HepG2 (cell line): ENCODE data around the gene RPS6KC1. TPM values are rescaled to one million over a fixed set of nuclear protein-coding genes. Genes with fewer than 3 reads are reported as not detected.

ENCODE experiments used
- ATAC-seq: fragments of 200-7000 bp; cut with Tn5 transposase; 3 replicates; pipeline ENCODE4 v1.9.1; 2020; ENCODE audit warnings: mild to moderate bottlenecking, moderate library complexity
- BruUV-seq: library from RNA; stranded (reverse); fragments of 400-500 nt; replicated peaks from 2 replicates; lab custom pipeline; 2021; lab: Mats Ljungman, UMichigan
- CTCF ChIA-PET: fragments of 300-600 bp; formaldehyde crosslinking; extraction: SDS; loops from one replicate; lab custom pipeline; 2021; ENCODE audit warnings: low total read pairs, inconsistent platforms, low intra/inter-chr PET ratio; lab: Yijun Ruan, JAX
- POLR2A ChIA-PET: fragments of 350-600 bp; sonication (Branson Sonifier 250); formaldehyde crosslinking; loops from one replicate; lab custom pipeline; 2020; ENCODE audit warnings: antibody characterized with exemption, inconsistent platforms; lab: Yijun Ruan, JAX
- DNase-seq: peaks from one replicate; pipeline ENCODE4 v3.0.0-alpha.2; 2015; ENCODE audit warnings: low spot score
- FAIRE-seq: peaks from 3 replicates; lab custom pipeline; 2011; peaks lifted over from hg19 to GRCh38; lab: Jason Lieb, UNC
- H2AFZ ChIP-seq: one replicate; pipeline ENCODE4 v1.6.1; 2011; ENCODE audit warnings: low read length, inconsistent platforms
- H3K27ac ChIP-seq: fragments of 300-600 bp; 3 replicates; pipeline ENCODE4 v1.8.0; 2011; ENCODE audit warnings: mixed run types, mild to moderate bottlenecking, mixed read lengths, low read length, inconsistent platforms; ENCODE audit not compliant: insufficient read depth; ENCODE audit errors: extremely low read length
- H3K27me3 ChIP-seq, 2 experiments: fragments of 200-600 bp in 1 of 2; 2 replicates in 1 of 2; 3 replicates in 1 of 2; pipeline versions ENCODE4 v1.6.0 to v1.8.0; 2011; ENCODE audit warnings: low read length in 2 of 2, mild to moderate bottlenecking in 2 of 2, moderate library complexity in 2 of 2, inconsistent platforms in 1 of 2; ENCODE audit not compliant: insufficient read depth in 2 of 2, control insufficient read depth in 1 of 2
- H3K36me3 ChIP-seq, 2 experiments: fragments of 200-600 bp in 1 of 2; replicated peaks in 1 of 2; 2 replicates in 1 of 2; 3 replicates in 1 of 2; pipeline versions ENCODE4 v1.5.1 to v1.8.0; 2011; ENCODE audit warnings: low read length in 2 of 2, inconsistent platforms in 1 of 2; ENCODE audit not compliant: insufficient read depth in 2 of 2, control insufficient read depth in 1 of 2
- H3K4me1 ChIP-seq: 2 replicates; pipeline ENCODE4 v1.5.1; 2012; ENCODE audit warnings: low read length, inconsistent platforms; ENCODE audit not compliant: insufficient read depth
- H3K4me2 ChIP-seq: 2 replicates; pipeline ENCODE4 v1.6.0; 2011; ENCODE audit warnings: low read depth, low read length, inconsistent platforms
- H3K4me3 ChIP-seq, 3 experiments: fragments of 200-600 bp in 1 of 3; sonication (generic), shearing (Covaris generic) in 1 of 3; replicated peaks in 1 of 3; 2 replicates each; pipeline ENCODE4 v1.5.1; 2011 to 2016; ENCODE audit warnings: low read length in 3 of 3, inconsistent platforms in 2 of 3, low read depth in 2 of 3, mild to moderate bottlenecking in 2 of 3, control low read depth in 1 of 3, mixed read lengths in 1 of 3; ENCODE audit not compliant: insufficient read depth in 1 of 3
- H3K79me2 ChIP-seq: one replicate; pipeline ENCODE4 v1.6.1; 2011; ENCODE audit warnings: low read length, inconsistent platforms; ENCODE audit not compliant: insufficient read depth
- H3K9ac ChIP-seq: 2 replicates; pipeline ENCODE4 v1.6.0; 2011; ENCODE audit warnings: mild to moderate bottlenecking, low read depth, low read length, inconsistent platforms; ENCODE audit not compliant: insufficient read depth
- H3K9me3 ChIP-seq: 2 replicates; pipeline ENCODE4 v1.5.1; 2012; ENCODE audit warnings: mild to moderate bottlenecking, low read length
- H4K20me1 ChIP-seq: 2 replicates; pipeline ENCODE4 v1.6.0; 2011; ENCODE audit warnings: inconsistent platforms, mild to moderate bottlenecking, low read length, moderate library complexity; ENCODE audit not compliant: insufficient read depth
- CBX2 ChIP-seq, 2 experiments: fragments of 200-600 bp in 1 of 2; sonication (generic); formaldehyde crosslinking in 1 of 2; IDR thresholded peaks; 2 replicates each; pipeline versions ENCODE4 v1.7.0 to v1.8.1; 2018 to 2022; ENCODE audit warnings: low read depth in 2 of 2, low read length in 1 of 2, mild to moderate bottlenecking in 1 of 2, missing genetic modification reagents in 1 of 2
- NFKB2 ChIP-seq: sonication (generic); formaldehyde crosslinking; IDR thresholded peaks from 2 replicates; pipeline ENCODE4 v1.4.0; 2020; ENCODE audit warnings: missing genetic modification reagents, borderline replicate concordance
- RNF2 ChIP-seq: fragments of 450-650 bp; conservative IDR thresholded peaks from 2 replicates; pipeline ENCODE4 v1.6.1; 2016; ENCODE audit warnings: low read depth
- TBX2 ChIP-seq: sonication (generic); formaldehyde crosslinking; IDR thresholded peaks from 2 replicates; pipeline ENCODE4 v1.5.0; 2020; ENCODE audit warnings: missing genetic modification reagents, mild to moderate bottlenecking, borderline replicate concordance
- ZNF292 ChIP-seq: sonication (generic); formaldehyde crosslinking; IDR thresholded peaks from 2 replicates; pipeline ENCODE4 v1.8.1; 2022; ENCODE audit warnings: mild to moderate bottlenecking, low read depth, missing genetic modification reagents, borderline replicate concordance
- ZNF605 ChIP-seq: sonication (generic); formaldehyde crosslinking; IDR thresholded peaks from 2 replicates; pipeline ENCODE4 v1.8.0; 2022; ENCODE audit warnings: mild to moderate bottlenecking, missing genetic modification reagents
- WGBS: methylation state at CpG from one replicate; pipeline ENCODE4 v1.1.6; 2017; ENCODE audit warnings: low lambda C conversion rate; 5-methylcytosine and 5-hydroxymethylcytosine counted together
- in situ Hi-C: cut with HindIII; loops from 2 replicates; pipeline ENCODE4 v1.10.0; 2017; ENCODE audit warnings: low pct_unique_long_range_greater_than_20kb; ENCODE audit not compliant: extremely low pct_ligation_motif_present
- intact Hi-C: fragments of 100-400 bp; cut with micrococcal nuclease; formaldehyde crosslinking; loops from one replicate; pipeline ENCODE4 v1.10.0; 2022; ENCODE audit not compliant: unreplicated experiment
- polyA plus RNA-seq, 8 experiments: library from polyadenylated mRNA; depleted of rRNA in 3 of 8; stranded (reverse) in 7 of 8; unstranded in 1 of 8; fragments of >200 nt; fragmentation: Illumina TruSeq in 4 of 8; extraction: Trizol in 4 of 8; gene quantifications; 2 replicates each; pipeline versions ENCODE4 v1.2.1 to v1.2.3, GENCODE V29; 2011 to 2016; ENCODE audit warnings: low read depth in 4 of 8, missing spikeins in 1 of 8, mixed read lengths in 1 of 8; ENCODE audit not compliant: insufficient read depth in 1 of 8
- total RNA-seq, 5 experiments: library from RNA; depleted of rRNA; stranded (reverse); fragments of >200 nt; fragmentation: Illumina TruSeq; extraction: Trizol; gene quantifications; 2 replicates each; pipeline ENCODE4 v1.2.3, GENCODE V29; 2016; ENCODE audit warnings: low read depth in 1 of 5
- TF ChIP-seq, protein P1 (sequence below): sonication (generic); formaldehyde crosslinking; conservative IDR thresholded peaks from 2 replicates; pipeline ENCODE4 v1.8.0; 2022; ENCODE audit warnings: mild to moderate bottlenecking, moderate library complexity, missing genetic modification reagents
- TF ChIP-seq, protein P2 (sequence below): IDR thresholded peaks from 2 replicates; pipeline ENCODE4 v1.6.1; 2016; ENCODE audit warnings: low read depth, control low read depth
- TF ChIP-seq, protein P3 (sequence below): IDR thresholded peaks from 2 replicates; pipeline ENCODE4 v1.6.1; 2016; ENCODE audit warnings: missing genetic modification reagents, missing compliant biosample characterization
- TF ChIP-seq, protein P4 (sequence below): sonication (generic); formaldehyde crosslinking; conservative IDR thresholded peaks from 2 replicates; pipeline ENCODE4 v1.4.0; 2020; ENCODE audit warnings: missing genetic modification reagents

The RPS6KC1 gene
- total and polyA plus RNA-seq, 2 of the 13 experiments (the other 11 are each of a cell fraction or from before 2014, with no cell fraction given): 11.0 to 25.2 TPM

DNA sequence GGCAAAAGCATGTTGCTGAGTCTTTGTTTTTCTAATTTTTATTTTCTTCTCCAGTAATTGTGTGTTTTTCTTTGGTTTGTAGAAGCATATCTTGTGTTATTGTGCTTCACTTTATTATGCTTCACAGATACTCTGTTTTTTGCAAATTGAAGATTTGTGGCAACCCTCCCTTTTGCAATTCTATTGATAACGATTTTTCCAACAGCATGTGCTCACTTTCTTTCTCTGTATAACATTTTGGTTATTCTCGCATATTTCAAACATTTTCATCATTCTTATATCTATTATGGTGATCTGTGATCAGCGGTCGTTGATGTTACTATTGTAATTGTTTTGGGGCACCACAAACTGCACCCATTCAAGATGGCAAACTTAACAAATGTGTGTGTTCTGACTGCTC lies 31.6 kb upstream of the RPS6KC1 start:
- no peak overlapping the region for H2AFZ ChIP-seq
- 28% methylated on average over 4 of the region's 4 CpGs for WGBS
- ChIA-PET CTCF (no interaction called here), POLR2A (no interaction called here)
- DNase-seq: no peak
- in situ Hi-C loops (no loop called here), intact Hi-C loops (loop anchor here (5.0 kb wide), 1 partner anchor 33 kb away; the partner anchor contains the start of gene RPS6KC1)
- no TSS peak for BruUV-seq
- no peaks in the 10 kb centered on the region for H4K20me1 ChIP-seq
- ATAC-seq: no peak
- no peaks in the 10 kb centered on the region for H3K9me3 ChIP-seq
- H3K27me3 ChIP-seq: peaks cover 0 to 3% of the 10 kb centered on the region in 2 experiments; a peak in 1 of 5 replicates
- no peak overlapping the region for H3K4me3 ChIP-seq
- H3K27ac ChIP-seq: no peak overlapping the region
- H3K4me2 ChIP-seq: no peak overlapping the region
- H3K9ac ChIP-seq: no peak overlapping the region
- H3K36me3 ChIP-seq: no peaks in the 10 kb centered on the region
- H3K79me2 ChIP-seq: peaks cover 8% of the 10 kb centered on the region
- no peak for FAIRE-seq
- H3K4me1 ChIP-seq: peaks cover 16% of the 10 kb centered on the region
- no peak for TF ChIP-seq ZNF292 (CRISPR knock-in tag)
- peak; percentile 68; the same call in 1 of the 2 replicates for TF ChIP-seq RNF2
- TF ChIP-seq, protein P1, sequence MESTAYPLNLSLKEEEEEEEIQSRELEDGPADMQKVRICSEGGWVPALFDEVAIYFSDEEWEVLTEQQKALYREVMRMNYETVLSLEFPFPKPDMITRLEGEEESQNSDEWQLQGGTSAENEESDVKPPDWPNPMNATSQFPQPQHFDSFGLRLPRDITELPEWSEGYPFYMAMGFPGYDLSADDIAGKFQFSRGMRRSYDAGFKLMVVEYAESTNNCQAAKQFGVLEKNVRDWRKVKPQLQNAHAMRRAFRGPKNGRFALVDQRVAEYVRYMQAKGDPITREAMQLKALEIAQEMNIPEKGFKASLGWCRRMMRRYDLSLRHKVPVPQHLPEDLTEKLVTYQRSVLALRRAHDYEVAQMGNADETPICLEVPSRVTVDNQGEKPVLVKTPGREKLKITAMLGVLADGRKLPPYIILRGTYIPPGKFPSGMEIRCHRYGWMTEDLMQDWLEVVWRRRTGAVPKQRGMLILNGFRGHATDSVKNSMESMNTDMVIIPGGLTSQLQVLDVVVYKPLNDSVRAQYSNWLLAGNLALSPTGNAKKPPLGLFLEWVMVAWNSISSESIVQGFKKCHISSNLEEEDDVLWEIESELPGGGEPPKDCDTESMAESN (CRISPR knock-in tag): no peak
- TF ChIP-seq, protein P2, sequence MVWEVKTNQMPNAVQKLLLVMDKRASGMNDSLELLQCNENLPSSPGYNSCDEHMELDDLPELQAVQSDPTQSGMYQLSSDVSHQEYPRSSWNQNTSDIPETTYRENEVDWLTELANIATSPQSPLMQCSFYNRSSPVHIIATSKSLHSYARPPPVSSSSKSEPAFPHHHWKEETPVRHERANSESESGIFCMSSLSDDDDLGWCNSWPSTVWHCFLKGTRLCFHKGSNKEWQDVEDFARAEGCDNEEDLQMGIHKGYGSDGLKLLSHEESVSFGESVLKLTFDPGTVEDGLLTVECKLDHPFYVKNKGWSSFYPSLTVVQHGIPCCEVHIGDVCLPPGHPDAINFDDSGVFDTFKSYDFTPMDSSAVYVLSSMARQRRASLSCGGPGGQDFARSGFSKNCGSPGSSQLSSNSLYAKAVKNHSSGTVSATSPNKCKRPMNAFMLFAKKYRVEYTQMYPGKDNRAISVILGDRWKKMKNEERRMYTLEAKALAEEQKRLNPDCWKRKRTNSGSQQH (CRISPR knock-in tag): no peak
- TF ChIP-seq CBX2 (IDR thresholded peaks at IDR 0.05; ENCODE audit: low read depth, low read length): 0 out of 2 replicates have a peak, but pooled peaks have one; percentile 62
- no peak for TF ChIP-seq CBX2 (CRISPR knock-in tag; IDR thresholded peaks at IDR 0.05; ENCODE audit: low read depth)
- no peak for TF ChIP-seq ZNF605
- TF ChIP-seq, protein P3, sequence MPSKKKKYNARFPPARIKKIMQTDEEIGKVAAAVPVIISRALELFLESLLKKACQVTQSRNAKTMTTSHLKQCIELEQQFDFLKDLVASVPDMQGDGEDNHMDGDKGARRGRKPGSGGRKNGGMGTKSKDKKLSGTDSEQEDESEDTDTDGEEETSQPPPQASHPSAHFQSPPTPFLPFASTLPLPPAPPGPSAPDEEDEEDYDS (CRISPR knock-in tag): no peak
- TF ChIP-seq TBX2 (CRISPR knock-in tag): no peak
- TF ChIP-seq, protein P4, sequence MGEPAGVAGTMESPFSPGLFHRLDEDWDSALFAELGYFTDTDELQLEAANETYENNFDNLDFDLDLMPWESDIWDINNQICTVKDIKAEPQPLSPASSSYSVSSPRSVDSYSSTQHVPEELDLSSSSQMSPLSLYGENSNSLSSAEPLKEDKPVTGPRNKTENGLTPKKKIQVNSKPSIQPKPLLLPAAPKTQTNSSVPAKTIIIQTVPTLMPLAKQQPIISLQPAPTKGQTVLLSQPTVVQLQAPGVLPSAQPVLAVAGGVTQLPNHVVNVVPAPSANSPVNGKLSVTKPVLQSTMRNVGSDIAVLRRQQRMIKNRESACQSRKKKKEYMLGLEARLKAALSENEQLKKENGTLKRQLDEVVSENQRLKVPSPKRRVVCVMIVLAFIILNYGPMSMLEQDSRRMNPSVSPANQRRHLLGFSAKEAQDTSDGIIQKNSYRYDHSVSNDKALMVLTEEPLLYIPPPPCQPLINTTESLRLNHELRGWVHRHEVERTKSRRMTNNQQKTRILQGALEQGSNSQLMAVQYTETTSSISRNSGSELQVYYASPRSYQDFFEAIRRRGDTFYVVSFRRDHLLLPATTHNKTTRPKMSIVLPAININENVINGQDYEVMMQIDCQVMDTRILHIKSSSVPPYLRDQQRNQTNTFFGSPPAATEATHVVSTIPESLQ: no peak
- no peak for TF ChIP-seq NFKB2 (CRISPR knock-in tag)
